Tibial artery (tissue), 4 donors: ENCODE measurements around the gene CDK11B.

Source experiments
- DNase-seq, 2 donors: peaks; one replicate each; pipeline ENCODE4 v3.0.0-alpha.2; 2019
- H3K27ac ChIP-seq, 2 donors: fragments of 200-600 bp; sonication (generic) in 1 of 2; 1 replicate in 1 of 2; 2 replicates in 1 of 2; pipeline ENCODE4 v1.5.1; 2018 to 2019; ENCODE audit warnings: mild to moderate bottlenecking in 1 of 2
- H3K27me3 ChIP-seq, 2 donors: fragments of 200-600 bp; sonication (generic) in 1 of 2; one replicate each; pipeline versions ENCODE4 v1.5.1 to v1.6.0; 2016 to 2019
- H3K36me3 ChIP-seq, 3 donors: fragments of 200-600 bp; sonication (generic) in 2 of 3; one replicate each; pipeline ENCODE4 v1.5.1; 2016 to 2019; ENCODE audit warnings: mild to moderate bottlenecking in 2 of 3
- H3K4me1 ChIP-seq, 4 donors: fragments of 200-600 bp; sonication (generic) in 2 of 4; 1 replicate in 3 of 4; 2 replicates in 1 of 4; pipeline ENCODE4 v1.5.1; 2016 to 2019
- H3K4me3 ChIP-seq, 2 donors: fragments of 200-600 bp; sonication (generic) in 1 of 2; 1 replicate in 1 of 2; 2 replicates in 1 of 2; pipeline ENCODE4 v1.5.1; 2018 to 2019; ENCODE audit warnings: mild to moderate bottlenecking in 2 of 2
- H3K9me3 ChIP-seq, 3 donors: fragments of 200-600 bp; sonication (generic) in 1 of 3; one replicate each; pipeline ENCODE4 v1.5.1; 2016 to 2019
- intact Hi-C: fragments of 100-400 bp; cut with DNase I; formaldehyde crosslinking; loops from one replicate; pipeline ENCODE4 v1.15.0; 2023; ENCODE audit warnings: low total_unique reads
- TF ChIP-seq, protein P1 (sequence below), 2 experiments: fragments of 200-600 bp in 1 of 2; fragments of 450-650 bp in 1 of 2; IDR thresholded peaks; one replicate each; pipeline ENCODE4 v1.5.1; 2017 to 2019; ENCODE audit warnings: antibody characterized with exemption in 2 of 2, mild to moderate bottlenecking in 1 of 2, moderate library complexity in 1 of 2

CDK11B gene

DNA sequence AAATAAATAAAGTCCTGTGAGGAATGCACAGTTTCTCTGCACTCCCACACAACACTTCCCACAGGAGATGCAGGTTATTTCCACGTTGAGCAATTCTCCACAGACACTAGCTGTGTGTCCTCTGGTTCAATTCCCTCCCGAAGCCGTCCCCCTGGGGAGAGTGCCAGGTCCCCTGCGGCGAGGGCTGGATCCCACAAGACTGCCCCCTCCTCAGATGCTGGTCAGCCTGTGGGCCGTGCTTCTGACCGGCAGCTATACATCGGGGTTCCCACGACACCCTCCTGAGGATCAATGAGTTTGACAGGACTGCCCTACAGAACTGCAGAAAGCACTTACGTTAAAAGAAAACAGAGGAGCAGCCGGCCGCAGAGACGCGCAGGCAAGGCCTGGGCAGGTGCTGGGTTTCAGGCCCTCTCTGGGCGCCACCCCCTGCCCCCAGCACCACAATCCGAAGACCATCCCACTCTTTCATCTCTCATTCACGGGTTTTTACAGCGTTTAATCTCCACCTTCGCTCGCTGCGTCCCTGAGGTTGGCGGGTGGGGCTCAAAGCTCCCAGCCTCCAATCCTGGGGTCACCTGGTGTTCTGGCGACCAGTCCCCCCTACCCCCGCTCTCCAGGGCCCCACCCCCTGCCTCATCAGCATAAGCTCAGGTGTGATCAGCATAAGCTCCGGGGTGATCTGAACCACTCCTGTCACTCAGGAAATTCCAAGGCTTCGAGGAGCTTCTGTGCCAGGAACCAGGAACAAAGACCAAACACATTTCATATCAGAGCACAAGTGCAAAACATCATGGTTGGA lies 24.5 kb upstream of the CDK11B start:
- Histone ChIP-seq H3K27ac (no peak overlapping the region), H3K36me3 (peaks cover 0 to 20% (median 9%) of the 10 kb centered on the region in 3 donors), H3K4me3 (no peak overlapping the region), H3K27me3 (no peaks in the 10 kb centered on the region), H3K4me1 (peaks cover 0 to 48% (median 16%) of the 10 kb centered on the region in 4 donors), H3K9me3 (no peaks in the 10 kb centered on the region)
- intact Hi-C loops, result no loop called here
- TF ChIP-seq, protein P1, sequence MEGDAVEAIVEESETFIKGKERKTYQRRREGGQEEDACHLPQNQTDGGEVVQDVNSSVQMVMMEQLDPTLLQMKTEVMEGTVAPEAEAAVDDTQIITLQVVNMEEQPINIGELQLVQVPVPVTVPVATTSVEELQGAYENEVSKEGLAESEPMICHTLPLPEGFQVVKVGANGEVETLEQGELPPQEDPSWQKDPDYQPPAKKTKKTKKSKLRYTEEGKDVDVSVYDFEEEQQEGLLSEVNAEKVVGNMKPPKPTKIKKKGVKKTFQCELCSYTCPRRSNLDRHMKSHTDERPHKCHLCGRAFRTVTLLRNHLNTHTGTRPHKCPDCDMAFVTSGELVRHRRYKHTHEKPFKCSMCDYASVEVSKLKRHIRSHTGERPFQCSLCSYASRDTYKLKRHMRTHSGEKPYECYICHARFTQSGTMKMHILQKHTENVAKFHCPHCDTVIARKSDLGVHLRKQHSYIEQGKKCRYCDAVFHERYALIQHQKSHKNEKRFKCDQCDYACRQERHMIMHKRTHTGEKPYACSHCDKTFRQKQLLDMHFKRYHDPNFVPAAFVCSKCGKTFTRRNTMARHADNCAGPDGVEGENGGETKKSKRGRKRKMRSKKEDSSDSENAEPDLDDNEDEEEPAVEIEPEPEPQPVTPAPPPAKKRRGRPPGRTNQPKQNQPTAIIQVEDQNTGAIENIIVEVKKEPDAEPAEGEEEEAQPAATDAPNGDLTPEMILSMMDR (IDR thresholded peaks at IDR 0.05), result no peak
- no peak for DNase-seq

DNA sequence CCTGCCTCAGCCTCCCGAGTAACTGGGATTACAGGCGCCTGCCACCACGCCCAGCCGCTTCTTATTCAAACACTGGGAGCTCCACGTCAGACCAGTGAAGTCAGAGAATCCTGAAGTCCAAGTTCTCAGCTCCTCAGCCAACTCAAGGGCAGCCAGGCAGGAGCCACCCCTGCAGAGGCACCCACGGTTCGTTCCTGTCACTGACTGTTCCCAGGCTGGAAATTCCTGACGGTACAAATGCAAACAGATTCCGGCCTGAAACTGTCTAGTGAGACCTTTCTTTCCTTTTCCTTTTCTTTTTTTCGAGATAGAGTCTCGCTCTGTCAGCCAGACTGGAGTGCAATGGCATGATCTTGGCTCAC lies 22.1 kb upstream of the CDK11B start:
- Histone ChIP-seq H3K36me3 (peaks cover 0 to 22% (median 9%) of the 10 kb centered on the region in 3 donors), H3K4me1 (peaks cover 0 to 49% (median 4%) of the 10 kb centered on the region in 4 donors), H3K27ac (no peak overlapping the region), H3K4me3 (no peak overlapping the region), H3K9me3 (no peaks in the 10 kb centered on the region), H3K27me3 (no peaks in the 10 kb centered on the region)
- TF ChIP-seq, protein P1 (IDR thresholded peaks at IDR 0.05), result no peak
- intact Hi-C loops, result no loop called here
- DNase-seq, result peak in 1 of 2 donors; percentile 40

DNA sequence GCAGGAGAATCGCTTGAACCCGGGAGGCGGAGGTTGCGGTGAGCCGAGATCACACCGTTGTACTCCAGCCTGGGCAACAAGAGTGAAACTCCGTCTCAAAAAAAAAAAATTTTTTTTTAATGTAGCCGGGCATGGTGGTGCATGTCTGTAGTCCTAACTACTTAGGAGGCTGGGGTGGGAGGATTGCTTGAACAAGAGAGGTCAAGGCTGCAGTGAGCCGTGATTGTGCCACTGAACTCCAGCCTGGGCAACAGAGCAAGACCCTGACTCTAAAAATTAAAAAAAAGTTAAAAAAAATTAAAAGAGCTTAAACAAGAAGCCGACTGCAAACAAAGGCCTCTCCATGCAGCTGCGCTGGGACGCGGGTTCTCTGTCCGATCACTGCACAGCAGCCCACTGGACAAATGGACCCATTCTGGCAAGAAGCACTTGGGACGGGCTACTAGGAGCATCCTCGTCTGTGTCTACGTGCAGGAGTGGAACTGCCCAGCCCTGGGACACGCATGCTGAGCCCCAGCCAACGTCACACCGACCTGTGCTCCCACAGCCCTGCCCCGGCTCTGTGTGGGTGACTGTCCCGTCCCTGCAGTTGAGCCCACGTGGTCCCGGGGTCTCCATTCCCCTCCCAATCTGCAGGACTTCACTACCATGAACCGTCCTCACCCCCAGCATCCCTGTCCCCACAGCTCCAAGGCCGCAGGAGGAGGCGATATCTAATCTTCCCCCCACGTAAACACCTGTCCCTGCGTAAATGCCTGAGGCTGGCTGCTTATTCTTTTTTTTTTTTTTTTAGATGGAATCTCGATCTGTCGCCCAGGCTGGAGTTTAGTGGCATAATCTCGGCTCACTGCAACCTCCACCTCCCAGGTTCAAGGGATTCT lies 21.5 kb upstream of the CDK11B start:
- Histone ChIP-seq H3K27ac (no peak overlapping the region), H3K4me3 (no peak overlapping the region), H3K4me1 (peaks cover 0 to 49% (median 3%) of the 10 kb centered on the region in 4 donors), H3K27me3 (no peaks in the 10 kb centered on the region), H3K9me3 (no peaks in the 10 kb centered on the region), H3K36me3 (peaks cover 0 to 23% (median 9%) of the 10 kb centered on the region in 3 donors)
- TF ChIP-seq, protein P1 (IDR thresholded peaks at IDR 0.05), result no peak
- intact Hi-C loops, result no loop called here
- DNase-seq, result peak in 1 of 2 donors; percentile 34

DNA sequence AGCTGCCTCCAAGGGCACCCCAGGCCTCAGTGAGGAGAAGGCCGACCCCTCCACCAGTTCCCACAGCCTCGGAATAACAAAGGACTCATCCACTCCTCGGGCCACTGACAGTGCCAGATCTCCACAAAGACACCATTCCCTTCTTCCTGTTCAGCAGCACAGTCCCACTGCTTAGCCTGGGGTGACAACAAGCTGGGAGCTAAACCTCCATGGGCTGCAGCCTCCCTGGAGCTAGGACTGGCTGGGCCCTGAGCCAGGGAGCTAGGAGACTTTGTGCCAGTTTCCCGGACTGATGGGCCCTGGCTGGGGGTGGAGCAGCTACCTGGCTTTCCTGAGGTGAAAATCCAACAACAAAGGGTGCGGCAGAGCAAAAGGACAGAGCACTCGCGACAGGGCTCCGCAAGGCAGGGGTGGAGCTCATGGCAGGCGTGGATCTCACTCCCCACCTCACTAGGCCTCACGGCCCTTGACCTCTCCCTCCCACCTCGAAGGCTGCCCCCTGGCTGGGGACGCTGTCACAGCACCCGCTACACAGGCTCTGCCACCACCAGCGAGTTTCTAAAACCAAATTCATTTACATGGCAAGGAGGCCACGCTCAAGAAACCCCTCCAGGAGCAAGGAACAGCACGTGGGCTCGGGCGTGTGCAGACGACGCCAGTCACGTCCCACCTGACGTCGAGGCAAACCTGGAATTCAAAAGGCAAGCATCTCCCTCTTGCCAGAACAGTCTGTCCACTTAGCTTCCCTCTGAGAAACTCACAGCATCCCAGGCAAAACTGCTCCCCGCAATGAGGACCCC lies 20.0 kb upstream of the CDK11B start:
- Histone ChIP-seq H3K36me3 (peaks cover 0 to 36% (median 9%) of the 10 kb centered on the region in 3 donors), H3K27ac (no peak overlapping the region), H3K4me3 (no peak overlapping the region), H3K4me1 (peaks cover 0 to 42% (median 3%) of the 10 kb centered on the region in 4 donors), H3K27me3 (no peaks in the 10 kb centered on the region), H3K9me3 (no peaks in the 10 kb centered on the region)
- TF ChIP-seq, protein P1 (IDR thresholded peaks at IDR 0.05), result no peak
- DNase-seq, result peak in 1 of 2 donors; percentile 48
- intact Hi-C loops, result no loop called here
